Choroid plexus epithelial cell (primary cell): Measurements from ENCODE around the gene LGALS7.
"Not testable (repeated sequence)": the region's sequence is repeated elsewhere in the genome, so short reads cannot be mapped to it uniquely, and the experiment has no call there.

Experiments used
- DNase-seq: peaks from one replicate; pipeline ENCODE4 v3.0.0-alpha.2; 2010; ENCODE audit warnings: low read depth
- H3K4me3 ChIP-seq: 2 replicates; pipeline ENCODE4 v1.5.1; 2011; ENCODE audit warnings: low read depth, mild to moderate bottlenecking, control low read depth, low read length, moderate library complexity
- CTCF ChIP-seq: conservative IDR thresholded peaks from 2 replicates; pipeline ENCODE4 v1.5.1; 2011; ENCODE audit warnings: low read depth, mild to moderate bottlenecking, control low read depth, inconsistent platforms, low read length, moderate library complexity

The LGALS7 gene

GRCh38 chr19:38805180-38805579 is 31.9 kb upstream of the LGALS7 start:
- TF ChIP-seq CTCF, result no peak
- no peak overlapping the region for H3K4me3 ChIP-seq
- no peak for DNase-seq

- no peak for DNase-seq
- no peak overlapping the region for H3K4me3 ChIP-seq
- TF ChIP-seq CTCF, result no peak
Measured at GRCh38 chr19:38803543-38803942, 30.2 kb upstream of the LGALS7 start.

- DNase-seq, result no peak
- no peak for TF ChIP-seq CTCF
- no peak overlapping the region for H3K4me3 ChIP-seq
Measured at GRCh38 chr19:38801359-38802095, 28.2 kb upstream of the LGALS7 start.

GRCh38 chr19:38800577-38801347 is 27.4 kb upstream of the LGALS7 start:
- DNase-seq, result no peak
- H3K4me3 ChIP-seq, result no peak overlapping the region
- no peak for TF ChIP-seq CTCF

- no peak for TF ChIP-seq CTCF
- no peak for DNase-seq
- H3K4me3 ChIP-seq, result no peak overlapping the region
Measured at GRCh38 chr19:38799104-38799503, 25.8 kb upstream of the LGALS7 start.

- not testable (repeated sequence) for DNase-seq, H3K4me3 ChIP-seq
Measured at GRCh38 chr19:38797781-38798180, 24.5 kb upstream of the LGALS7 start.

GRCh38 chr19:38796154-38796553 is 22.8 kb upstream of the LGALS7 start:
- no peak overlapping the region for H3K4me3 ChIP-seq
- no peak for DNase-seq
- TF ChIP-seq CTCF, result no peak
